Measurements from ENCODE around the gene RNF112.

GRCh38 chr17:19415311-19415710, 4.3 kb downstream of the RNF112 start:
- TF ChIP-seq CTCF (IDR thresholded peaks at IDR 0.05) (no peak), POLR2A (IDR thresholded peaks at IDR 0.05) (no peak), POLR2AphosphoS5 (IDR thresholded peaks at IDR 0.05) (no peak), EP300 (IDR thresholded peaks at IDR 0.05) (no peak)

All from upper lobe of left lung (tissue), 4 donors.